Subcutaneous preadipocyte (primary cell): Measurements from ENCODE around the gene SAE1. TPM values are rescaled to one million over a fixed set of nuclear protein-coding genes. Genes with fewer than 3 reads are reported as not detected.

ENCODE experiments used
- small RNA-seq: library from RNA; depleted of rRNA; stranded (forward); fragments of <200 nt; gene quantifications from one replicate; pipeline ENCODE3, GENCODE V24; 2012
- total RNA-seq: library from RNA; depleted of rRNA; stranded (reverse); fragments of >200 nt; gene quantifications from 2 replicates; pipeline ENCODE4 v1.2.3, GENCODE V29; 2012

Gene SAE1
- 106 and 128 TPM in 2 replicates for total RNA-seq

DNA sequence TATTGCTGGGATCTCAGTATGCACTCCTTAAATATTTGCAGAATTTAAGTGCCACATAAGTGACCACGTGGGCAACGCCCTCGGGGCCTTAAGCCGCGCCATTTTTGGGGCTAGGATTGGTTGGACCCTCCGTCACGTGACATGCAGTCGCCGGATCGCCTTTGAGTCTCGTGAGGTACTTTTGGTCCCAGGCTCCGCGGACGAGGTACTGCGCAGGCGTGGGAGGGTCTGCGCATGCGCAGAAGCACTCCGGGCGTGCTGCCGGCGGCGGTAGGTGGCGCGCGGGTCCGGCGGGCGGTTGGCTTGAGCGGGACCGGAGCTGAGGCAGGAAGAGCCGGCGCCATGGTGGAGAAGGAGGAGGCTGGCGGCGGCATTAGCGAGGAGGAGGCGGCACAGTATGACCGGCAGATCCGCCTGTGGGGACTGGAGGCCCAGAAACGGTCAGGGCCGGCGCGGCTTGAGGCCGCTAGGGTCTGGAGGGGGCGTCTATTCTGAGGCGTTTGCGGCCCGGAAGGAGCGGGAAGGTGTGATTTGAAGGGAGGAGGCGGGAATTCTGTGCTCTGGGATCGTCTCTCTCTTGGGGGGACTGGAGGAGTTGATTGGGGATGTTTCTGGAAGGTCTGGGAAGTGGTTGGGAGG lies at the start of gene SAE1:
Gene SAE1, plus strand, starts transcription at position 247 of the 639 bp plus-strand sequence. Its CDS starts 96 bp downstream, at position 343.

DNA sequence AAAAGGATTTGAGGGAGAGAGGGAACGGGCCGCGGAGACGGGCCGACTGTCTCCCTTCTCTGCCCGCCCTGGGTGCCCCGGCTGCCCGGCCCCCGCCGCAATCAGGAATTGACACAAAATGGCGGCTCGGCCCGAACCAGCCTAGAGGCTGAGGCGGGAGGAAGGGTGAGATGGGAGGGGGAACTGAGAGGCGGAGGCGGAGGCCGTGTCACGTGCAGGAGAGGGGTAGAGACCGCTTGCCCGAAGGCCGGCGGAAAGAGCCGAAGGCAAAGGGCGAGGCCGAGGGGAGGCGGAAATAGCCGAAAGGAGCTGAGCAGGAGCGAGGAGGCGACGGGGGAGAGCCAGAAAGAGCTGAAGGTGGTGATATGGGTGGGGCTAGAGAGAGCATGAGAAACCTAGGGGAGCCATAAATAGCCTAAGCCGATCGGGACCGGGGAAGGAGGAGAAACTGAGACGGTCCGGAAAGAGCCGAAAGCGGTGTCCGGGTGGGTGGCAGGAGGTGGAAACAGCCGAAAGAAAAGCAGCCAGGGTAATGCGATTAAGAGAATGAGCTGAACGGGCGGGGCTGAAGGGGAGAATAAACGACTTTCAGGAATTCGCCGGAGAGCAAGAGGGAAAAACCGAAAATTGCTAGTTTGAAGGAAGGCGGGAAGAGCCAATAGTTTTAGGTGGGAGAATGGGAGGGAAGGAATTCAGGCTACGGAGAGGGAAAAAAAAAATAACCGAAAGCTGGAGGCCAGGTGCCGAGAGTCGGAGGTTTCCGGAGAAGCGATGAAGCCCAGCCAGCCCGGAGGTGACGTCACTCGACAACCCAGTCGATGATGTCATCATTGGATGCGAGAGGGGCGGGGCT lies 17.4 kb upstream of the SAE1 start, which contains the start of gene ZC3H4:
Gene ZC3H4, minus strand, starts transcription at position 780 of the 853 bp plus-strand sequence. CDS start 1,192 bp downstream, outside the sequence.

DNA sequence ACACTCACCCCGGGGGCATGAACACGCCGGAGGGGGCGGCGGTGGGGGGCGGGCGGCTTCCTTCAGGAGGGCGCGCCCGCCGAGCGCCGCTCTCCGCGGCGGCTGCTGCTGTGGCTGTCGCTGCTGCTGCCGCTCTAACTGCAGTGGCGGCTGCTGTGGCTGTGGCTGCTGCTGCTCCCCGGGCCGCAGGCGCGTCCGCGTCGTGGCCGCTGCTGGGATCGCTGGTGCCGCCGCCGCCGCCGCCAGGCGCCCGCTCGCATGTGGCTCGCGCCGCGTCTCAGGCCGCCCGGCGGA lies 100.2 kb downstream of the SAE1 start, which contains the start of gene BBC3:
Gene BBC3, minus strand, starts transcription at position 279 of the 294 bp plus-strand sequence. CDS start 2,768 bp downstream, outside the sequence.

DNA sequence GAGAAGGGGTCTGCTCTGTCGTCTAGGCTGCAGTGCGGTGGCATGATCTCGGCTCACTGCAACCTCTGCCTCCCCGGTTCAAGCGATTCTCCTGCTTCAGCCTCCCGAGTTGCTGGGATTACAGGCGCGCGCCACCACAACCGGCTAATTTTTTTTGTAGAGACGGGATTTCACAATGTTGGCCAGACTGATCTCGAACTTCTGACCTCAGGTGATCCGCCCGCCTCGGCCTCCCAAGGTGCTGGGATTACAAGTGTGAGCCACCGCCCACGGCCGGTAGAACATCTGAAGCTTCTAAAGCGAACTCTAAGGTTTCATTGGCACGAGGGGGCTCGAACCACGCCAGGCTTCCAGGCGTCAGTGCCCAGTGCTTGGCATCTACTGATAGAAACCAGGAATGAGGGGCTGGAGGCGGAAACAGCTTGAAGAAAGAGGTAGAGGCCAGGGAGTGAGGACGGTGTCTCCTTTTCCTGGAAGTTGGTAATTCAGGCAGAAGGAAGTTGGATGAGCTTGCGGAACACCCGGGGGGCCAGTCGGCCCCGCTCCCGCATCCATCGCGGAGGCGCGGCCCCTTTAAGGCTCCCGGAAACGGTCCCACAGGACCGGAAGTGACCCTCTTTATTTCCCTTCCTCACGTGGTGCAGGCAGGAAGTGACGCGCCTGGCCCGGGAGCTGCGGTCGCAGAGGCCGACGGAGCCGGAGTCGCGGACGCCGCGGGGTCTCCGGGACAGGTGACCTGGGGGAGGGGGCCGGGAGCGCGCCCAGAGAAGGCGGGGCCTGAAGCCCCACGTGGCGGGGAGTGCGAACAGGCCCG lies 125.5 kb downstream of the SAE1 start, which contains the start of gene CCDC9:
Gene CCDC9, plus strand, starts transcription at position 647 of the 814 bp plus-strand sequence. CDS start 1,876 bp downstream, outside the sequence.

Small RNA genes within 50 kb of the gene (small RNA-seq; reads per million reads assigned to genes)
- gene MIR3190: not detected

Other genes starting within 250 kb of the SAE1 start
- gene NPAS1, start 111.0 kb upstream of the SAE1 start, total RNA-seq: 0.39 and 1.8 TPM in 2 replicates
- gene TMEM160, start 82.2 kb upstream of the SAE1 start, total RNA-seq: 18.7 and 21.5 TPM in 2 replicates
- 14.7 and 23.1 TPM in 2 replicates for gene ZC3H4, start 17.1 kb upstream of the SAE1 start, total RNA-seq
- gene BBC3, start 100.4 kb downstream of the SAE1 start, total RNA-seq: 9.8 and 10.3 TPM in 2 replicates
- 5.3 and 5.5 TPM in 2 replicates for gene CCDC9, start 125.7 kb downstream of the SAE1 start, total RNA-seq
- gene INAFM1, start 144.1 kb downstream of the SAE1 start, total RNA-seq: 1.2 and 1.5 TPM in 2 replicates
- gene C5AR1, start 179.0 kb downstream of the SAE1 start, total RNA-seq: 0.37 TPM in 1 of 2 replicates, not detected in the other
- gene C5AR2, start 201.3 kb downstream of the SAE1 start, total RNA-seq: under 0.01 and 0.20 TPM in 2 replicates
- gene DHX34, start 218.5 kb downstream of the SAE1 start, total RNA-seq: 12.9 and 22.7 TPM in 2 replicates